Stimulated activated CD4-positive, alpha-beta T cell treated with anti-CD3 and anti-CD28 coated beads, Interleukin-12 subunit alpha, Interleukin-12 subunit beta, amount 100 ng/mL, for 24 hours (primary cell): ENCODE measurements around the gene CIDEB.
"Not testable (repeated sequence)": the region's sequence is repeated elsewhere in the genome, so short reads cannot be mapped to it uniquely, and the experiment has no call there.

ENCODE experiments used
- DNase-seq, 2 experiments: peaks; one replicate each; pipeline ENCODE4 v3.0.0-alpha.2; 2020; ENCODE audit warnings: low read depth in 2 of 2

CIDEB gene

DNA sequence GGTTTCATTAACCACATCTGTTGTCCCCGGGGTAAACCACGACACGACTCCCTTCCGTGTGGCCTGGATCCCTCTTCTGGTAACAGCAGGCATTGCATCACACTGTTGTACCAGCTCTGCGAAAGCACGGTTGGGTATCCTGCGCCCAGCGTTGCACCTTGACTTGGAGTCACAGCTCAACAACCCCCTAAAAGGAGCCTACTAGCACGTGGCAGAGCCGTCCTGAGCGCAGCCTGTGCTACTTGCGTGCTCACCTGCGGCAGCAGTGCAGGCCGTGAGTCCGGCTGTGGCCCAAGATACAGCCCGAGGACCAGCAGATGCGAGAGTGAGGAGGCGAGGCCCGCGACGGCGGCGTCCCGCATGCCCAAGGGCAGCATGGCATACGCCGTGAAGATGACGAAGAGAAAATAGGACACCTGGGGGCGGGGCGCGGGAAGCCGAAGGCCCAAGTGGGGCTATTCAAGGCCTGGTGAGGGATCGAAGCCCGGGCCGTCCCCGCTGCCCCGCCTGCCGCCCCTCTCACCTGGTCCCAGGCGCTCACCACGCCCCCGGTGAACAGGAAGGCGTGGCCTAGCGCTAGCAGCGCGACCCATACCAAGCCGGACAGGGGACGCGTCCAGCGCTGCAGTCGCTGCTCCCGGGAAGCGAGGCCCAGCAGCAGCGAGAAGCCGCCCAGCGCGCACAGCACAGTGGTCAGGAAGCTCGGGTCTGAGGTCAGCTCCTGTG, 24.7 kb upstream of the CIDEB start:
- peak; percentile 62 to 76 for DNase-seq

DNA sequence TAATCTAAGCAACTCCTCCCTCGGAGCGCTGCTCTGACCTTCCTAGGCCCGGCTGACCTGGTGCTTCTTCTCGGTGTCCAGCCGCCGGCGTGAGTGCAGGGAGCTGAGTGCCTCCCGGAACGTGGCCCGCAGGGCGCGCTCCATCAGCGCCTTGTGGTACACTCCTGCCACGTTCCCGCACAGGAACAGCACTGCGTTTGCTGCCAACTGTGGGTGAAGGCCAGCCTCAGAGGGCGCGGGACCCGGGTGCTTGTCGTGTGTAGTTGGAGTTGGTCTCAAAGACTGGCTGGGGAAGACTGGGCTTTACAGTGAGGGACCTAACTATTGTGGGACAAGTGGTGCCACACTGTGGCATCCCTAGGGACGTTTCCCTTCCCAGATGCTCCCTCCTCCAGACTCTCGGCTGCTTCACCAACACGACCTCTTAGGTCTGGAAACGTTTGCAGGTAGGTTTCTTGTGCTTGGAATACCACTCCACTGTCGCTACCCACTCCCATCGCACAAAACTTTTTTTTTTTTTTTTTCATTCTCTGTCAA, 24.0 kb upstream of the CIDEB start:
- no peak for DNase-seq

DNA sequence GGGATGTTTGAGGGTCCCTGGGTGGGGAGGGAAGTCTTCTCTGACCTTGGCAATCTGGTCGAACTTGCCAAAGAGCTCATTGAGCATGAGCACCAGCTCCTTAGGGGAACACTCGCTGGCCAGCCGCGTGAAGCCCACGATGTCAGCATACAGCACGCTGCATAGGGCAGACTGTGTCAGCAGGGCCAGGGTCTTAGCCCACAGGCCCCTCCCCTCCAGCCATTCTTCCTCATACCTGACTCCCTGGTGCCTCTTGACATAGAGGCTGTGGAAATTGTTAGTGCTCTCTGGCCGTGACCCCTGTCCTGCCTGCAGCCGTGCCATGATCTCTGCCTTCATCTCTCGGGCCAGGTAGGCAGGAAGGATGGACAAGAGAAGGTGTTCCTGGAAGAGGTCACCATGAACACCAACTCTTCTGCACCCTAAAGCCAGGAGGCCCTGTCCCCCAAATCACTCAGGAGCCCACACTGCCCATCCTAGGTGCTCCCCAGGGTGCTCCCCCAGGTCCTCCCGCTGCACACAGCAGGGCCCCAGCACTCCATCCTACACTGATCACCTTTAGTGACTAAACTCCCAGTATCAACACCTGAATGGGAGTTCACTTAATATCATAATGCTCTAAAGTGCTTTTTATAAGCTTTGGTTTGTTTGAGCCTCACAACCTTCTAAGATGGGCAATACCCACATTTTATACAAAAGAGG, 23.3 kb upstream of the CIDEB start:
- no peak for DNase-seq

- DNase-seq = no peak
Observed at GRCh38 chr14:24329736-24330135, 22.0 kb upstream of the CIDEB start.

GRCh38 chr14:24329073-24329663, 21.4 kb upstream of the CIDEB start:
- DNase-seq = no peak

- not testable (repeated sequence) for DNase-seq
Observed at GRCh38 chr14:24327914-24328313, 20.1 kb upstream of the CIDEB start.

GRCh38 chr14:24327303-24327702, 19.5 kb upstream of the CIDEB start:
- no peak for DNase-seq

DNA sequence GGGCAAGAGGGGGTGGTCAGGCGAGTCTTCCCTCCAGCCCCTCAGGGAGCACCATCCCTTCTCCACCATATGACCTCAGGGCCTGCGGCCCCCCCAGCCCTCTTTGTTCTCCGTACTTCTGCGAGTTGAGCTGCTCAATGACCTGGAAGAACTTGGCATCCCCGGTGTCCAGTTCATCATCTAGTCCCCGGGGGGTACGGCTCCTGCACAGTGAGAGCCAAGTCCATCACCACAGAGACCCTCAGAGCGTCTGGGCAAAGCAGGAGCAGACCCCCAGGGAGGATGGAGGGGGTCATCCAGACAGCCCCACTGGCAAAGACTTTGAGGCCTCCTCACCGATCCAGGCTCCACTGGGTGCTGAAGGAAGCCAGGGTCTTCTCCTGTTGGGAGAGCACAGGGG, 18.2 kb upstream of the CIDEB start:
- DNase-seq = no peak

GRCh38 chr14:24325041-24325530, 17.3 kb upstream of the CIDEB start:
- no peak for DNase-seq

DNA sequence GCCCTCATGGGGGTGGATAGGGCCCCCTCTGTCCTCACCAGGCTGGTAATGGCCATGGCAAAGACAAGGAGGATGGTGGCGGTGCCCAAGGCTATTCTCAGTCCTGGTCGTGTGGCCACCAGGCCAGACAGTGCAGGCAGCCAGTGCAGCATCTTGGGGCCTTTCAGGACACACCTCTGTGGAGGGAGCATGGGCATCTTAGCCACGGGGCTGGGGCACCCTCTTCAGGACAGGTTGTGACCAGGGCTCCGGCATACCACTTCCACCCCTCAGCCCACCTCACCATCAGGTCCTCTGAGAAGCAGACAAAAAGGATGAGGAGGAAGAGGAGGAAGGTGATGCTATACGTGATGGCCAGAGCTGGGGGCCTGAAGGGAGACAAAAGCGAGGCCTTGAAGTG, 16.2 kb upstream of the CIDEB start:
- no peak for DNase-seq

DNA sequence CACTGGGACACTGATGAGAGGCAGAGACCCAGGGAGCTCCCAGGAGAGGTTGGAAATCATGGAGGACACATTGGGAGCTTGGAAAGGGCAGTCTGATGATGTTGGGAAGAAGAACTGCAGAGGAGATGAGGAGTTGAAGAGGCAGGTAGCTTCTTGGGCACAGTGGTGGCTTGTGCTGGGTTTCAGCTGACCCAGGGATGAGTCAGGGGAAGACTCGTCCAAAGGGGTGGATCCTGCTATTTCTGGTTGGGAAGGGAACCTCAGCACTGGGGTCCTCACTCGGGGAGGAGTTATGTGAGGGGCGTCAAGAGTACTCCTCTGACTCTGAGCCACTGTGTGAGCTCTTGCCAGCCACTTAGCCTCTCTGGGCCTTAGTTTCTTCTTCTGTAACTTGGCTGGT, 15.6 kb upstream of the CIDEB start:
- DNase-seq = no peak

DNA sequence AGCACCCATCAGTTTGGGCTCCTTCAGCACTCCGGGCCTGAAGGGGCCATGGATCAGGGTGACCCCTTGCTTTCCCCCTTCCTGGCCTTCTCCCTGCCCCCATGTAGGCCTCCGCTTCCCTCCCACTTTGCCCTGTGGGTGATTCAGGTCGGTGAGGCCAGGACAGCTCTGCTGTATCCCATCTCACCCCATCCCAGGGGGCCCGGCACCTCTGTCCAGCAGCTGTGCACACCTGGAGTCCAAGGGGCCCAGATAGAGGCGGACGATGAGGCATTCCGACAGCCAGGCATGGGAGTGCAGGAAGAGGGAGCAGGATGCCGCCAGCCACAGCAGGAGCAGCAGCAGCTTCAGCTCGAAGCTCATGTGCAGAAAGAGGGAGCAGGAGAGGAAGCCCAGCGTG, 14.9 kb upstream of the CIDEB start:
- DNase-seq = no peak

DNA sequence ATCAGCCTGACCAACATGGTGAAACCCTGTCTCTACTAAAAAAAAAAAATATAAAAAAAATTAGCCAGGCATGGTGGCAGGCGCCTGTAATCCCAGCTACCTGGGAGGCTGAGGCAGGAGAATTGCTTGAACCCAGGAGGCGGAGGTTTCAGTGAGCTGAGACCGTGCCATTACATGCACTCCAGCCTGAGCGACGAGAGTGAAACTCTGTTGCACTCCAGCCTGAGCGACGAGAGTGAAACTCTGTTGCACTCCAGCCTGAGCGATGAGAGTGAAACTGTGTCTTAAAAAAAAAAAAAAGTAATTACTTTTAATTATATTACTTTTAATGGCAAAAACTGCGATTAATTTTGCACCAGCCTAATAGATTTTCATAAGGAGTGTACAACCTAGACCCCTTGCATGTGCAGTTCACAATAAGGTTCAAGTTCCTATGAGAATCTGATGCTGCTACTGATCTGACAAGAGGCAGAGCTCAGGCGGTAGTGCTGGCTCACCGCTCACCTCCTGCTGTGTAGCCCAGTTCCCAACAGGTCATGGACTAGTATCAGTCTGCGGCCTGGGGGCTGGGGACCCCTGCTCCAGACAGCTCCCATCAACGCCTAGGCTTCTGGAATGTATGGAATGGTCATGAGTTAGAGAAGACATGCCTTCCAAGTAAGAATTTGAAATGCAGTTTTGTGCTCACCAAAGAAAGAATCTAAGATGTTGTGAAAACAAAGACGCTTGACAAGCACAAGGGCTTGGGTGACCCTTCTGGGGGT, 13.6 kb upstream of the CIDEB start:
- DNase-seq = no peak

DNA sequence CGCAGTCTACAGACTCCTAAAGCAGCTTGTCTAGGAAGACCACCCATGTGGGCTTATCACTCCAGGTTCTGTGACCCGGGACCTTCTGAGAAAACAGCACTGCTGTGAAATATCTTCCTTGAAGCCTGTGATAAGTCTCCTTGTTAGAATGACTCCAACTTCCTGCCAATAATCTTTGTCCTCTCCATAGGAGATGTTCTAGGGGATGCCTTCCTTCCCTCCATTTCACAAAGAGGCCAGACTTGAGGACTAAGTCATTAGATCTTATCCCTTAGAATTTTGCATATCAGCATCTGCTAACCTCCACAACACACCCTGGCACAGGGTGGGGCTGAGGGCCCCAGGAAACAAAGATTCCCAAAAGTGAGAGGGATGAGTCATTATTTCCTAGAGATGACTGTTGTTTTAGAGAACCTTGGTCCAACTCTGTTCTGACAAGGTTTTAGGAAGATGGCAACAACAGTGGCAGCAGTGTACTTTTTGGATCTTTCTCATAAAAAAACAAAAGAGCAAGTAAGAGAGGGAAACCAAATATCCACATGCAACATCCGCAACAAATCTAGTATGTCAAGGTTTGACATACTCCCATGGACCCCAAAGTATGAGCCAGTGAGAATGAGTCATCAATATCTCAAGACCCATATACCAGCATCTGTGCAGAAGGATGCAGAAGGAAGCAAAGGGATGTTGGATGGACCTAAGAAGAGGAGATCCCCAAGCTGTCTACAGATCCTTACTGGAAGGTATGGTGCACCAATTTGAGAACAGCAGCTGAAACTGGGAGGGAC, 9.6 kb upstream of the CIDEB start:
- DNase-seq = no peak

GRCh38 chr14:24316597-24316950, 8.8 kb upstream of the CIDEB start:
- no peak for DNase-seq

DNA sequence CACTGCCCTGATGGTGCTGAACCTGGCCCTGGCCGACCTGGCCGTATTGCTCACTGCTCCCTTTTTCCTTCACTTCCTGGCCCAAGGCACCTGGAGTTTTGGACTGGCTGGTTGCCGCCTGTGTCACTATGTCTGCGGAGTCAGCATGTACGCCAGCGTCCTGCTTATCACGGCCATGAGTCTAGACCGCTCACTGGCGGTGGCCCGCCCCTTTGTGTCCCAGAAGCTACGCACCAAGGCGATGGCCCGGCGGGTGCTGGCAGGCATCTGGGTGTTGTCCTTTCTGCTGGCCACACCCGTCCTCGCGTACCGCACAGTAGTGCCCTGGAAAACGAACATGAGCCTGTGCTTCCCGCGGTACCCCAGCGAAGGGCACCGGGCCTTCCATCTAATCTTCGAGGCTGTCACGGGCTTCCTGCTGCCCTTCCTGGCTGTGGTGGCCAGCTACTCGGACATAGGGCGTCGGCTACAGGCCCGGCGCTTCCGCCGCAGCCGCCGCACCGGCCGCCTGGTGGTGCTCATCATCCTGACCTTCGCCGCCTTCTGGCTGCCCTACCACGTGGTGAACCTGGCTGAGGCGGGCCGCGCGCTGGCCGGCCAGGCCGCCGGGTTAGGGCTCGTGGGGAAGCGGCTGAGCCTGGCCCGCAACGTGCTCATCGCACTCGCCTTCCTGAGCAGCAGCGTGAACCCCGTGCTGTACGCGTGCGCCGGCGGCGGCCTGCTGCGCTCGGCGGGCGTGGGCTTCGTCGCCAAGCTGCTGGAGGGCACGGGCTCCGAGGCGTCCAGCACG, 8.2 kb upstream of the CIDEB start:
- DNase-seq = no peak

- no peak for DNase-seq
Observed at GRCh38 chr14:24315243-24315806, 7.5 kb upstream of the CIDEB start.

DNA sequence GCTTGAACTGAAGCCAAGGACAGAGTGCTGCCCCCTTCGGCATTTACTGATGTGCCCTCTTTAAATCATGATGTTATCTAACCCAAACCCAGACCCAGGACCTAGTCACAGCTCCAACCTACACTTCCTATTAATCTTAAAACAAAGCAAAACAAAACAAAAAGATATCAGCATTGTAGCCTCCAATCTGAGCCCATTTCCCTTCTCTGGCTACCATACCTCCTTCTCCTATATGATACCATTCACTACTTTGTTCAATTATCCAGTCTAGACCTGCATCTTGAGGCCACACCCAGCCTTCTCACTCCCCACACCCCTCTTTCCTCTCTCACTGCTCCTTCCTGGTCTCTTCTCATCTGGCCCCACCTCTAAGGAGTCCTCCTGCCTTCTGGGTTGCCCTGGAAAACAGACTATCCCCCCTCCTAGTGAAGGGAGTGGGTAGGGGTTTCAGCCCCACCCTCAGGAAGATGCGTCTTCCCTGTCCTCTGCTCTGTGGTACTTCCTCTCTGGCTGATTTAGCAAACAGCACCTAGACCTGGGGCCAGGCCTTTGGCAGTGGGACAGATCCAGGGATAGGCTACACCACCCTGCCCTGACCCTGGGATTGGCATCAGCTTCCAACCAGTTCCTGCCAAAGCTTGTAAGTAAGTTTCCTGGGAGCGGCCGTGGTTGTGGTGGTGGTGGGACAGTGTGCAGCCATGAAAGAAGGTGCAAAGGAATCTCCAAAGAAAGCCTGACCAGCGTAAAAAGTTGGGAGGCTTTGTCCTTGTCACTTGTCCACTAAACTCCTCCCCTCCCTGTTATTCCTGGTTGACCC, 6.8 kb upstream of the CIDEB start:
- no peak for DNase-seq

DNA sequence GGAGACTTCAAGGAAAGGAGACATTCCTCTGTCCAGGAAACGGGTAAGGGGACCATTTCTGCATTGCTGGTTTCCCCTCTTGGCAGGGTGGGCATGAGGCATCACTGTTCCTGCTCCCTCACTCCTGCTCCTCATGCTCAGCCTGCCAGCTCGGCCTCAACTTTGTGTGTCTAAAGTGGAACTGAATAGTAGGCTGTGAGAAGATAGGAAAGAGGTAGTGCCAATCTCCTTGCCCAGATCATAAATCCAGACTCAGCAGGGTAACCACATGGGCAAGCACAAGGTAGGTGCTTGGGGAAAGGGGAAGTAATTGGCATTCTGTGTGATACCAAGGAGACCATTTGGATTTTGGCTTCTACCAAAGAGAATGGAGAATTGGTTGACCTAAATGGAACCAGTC, 6.1 kb upstream of the CIDEB start:
- DNase-seq = no peak
